ENCODE results near the gene FBXL5.

Gene FBXL5

DNA sequence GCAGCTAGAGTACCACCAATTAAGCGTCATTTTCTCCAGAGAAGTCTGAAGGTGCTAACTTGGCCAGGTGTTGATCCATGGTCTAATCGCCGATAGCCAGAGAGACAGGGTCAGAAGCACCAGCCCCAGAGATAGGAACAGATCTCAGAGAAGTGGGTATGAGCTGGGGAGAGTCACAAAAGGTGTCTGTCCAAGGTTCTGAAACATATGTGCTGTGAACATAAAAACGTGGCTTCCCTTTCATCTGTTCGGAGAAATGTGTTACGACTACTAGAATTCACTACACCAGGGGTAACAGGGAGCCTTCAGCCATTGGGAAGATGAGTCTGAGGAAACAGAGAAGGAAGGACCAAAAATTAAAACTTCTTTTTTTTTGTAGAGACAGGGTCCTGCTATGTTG lies 91.3 kb downstream of the FBXL5 start:
- H3K9me2 ChIP-seq (replicated peaks; ENCODE audit: insufficient read depth, low read length) = no peaks in the 10 kb centered on the region; the same call in 1 of the 2 replicates
- H3K27ac ChIP-seq (ENCODE audit: low read depth, low read length) = no peak overlapping the region
- H3K9me3 ChIP-seq (ENCODE audit: insufficient read depth, low read length) = no peaks in the 10 kb centered on the region
- H3K4me3 ChIP-seq (ENCODE audit: insufficient read depth, low read length, poor library complexity, severe bottlenecking) = no peak overlapping the region
- H3K27me3 ChIP-seq (ENCODE audit: low read length) = no peaks in the 10 kb centered on the region
- no peaks in the 10 kb centered on the region for H4K20me1 ChIP-seq (ENCODE audit: low read depth, low read length)
- no peak overlapping the region for H3K4me2 ChIP-seq (ENCODE audit: low read depth, low read length, poor library complexity, severe bottlenecking)
- H3K36me3 ChIP-seq (ENCODE audit: low read length) = no peaks in the 10 kb centered on the region
- no peak overlapping the region for H3K9ac ChIP-seq (ENCODE audit: low read length)
- no peaks in the 10 kb centered on the region for H3K79me2 ChIP-seq (ENCODE audit: insufficient read depth, low read length)
- TF ChIP-seq, protein P1, sequence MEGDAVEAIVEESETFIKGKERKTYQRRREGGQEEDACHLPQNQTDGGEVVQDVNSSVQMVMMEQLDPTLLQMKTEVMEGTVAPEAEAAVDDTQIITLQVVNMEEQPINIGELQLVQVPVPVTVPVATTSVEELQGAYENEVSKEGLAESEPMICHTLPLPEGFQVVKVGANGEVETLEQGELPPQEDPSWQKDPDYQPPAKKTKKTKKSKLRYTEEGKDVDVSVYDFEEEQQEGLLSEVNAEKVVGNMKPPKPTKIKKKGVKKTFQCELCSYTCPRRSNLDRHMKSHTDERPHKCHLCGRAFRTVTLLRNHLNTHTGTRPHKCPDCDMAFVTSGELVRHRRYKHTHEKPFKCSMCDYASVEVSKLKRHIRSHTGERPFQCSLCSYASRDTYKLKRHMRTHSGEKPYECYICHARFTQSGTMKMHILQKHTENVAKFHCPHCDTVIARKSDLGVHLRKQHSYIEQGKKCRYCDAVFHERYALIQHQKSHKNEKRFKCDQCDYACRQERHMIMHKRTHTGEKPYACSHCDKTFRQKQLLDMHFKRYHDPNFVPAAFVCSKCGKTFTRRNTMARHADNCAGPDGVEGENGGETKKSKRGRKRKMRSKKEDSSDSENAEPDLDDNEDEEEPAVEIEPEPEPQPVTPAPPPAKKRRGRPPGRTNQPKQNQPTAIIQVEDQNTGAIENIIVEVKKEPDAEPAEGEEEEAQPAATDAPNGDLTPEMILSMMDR (IDR thresholded peaks at IDR 0.05; ENCODE audit: insufficient read depth, low read length, poor library complexity, severe bottlenecking) = no peak
- TF ChIP-seq EZH2phosphoT487 (conservative IDR thresholded peaks at IDR 0.05; ENCODE audit: low read length) = no peak
- H2AFZ ChIP-seq (ENCODE audit: low read depth, low read length, severe bottlenecking) = no peak overlapping the region
- H3F3A ChIP-seq (ENCODE audit: insufficient read depth) = no peaks in the 10 kb centered on the region

DNA sequence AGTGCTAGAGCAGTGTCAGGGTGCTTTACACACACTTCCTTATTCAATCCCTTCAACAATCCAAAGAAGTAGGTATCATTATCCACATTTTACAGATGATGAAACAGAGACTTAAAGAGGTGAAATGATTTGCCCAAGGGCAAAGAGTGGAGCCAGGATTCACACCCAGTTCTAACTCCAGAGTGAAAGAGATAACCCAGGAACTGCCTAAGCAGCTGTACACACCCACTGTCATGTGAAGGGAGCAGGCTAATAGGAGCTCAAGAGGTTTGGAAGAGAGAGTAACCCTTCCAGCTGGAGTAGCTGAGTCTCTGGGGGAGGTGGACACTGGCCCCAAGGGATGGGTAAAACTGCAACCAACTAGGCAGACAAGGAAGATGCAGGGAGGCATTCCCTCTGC lies 92.5 kb downstream of the FBXL5 start:
- H3K4me3 ChIP-seq (ENCODE audit: insufficient read depth, low read length, poor library complexity, severe bottlenecking) = no peak overlapping the region
- H3K36me3 ChIP-seq (ENCODE audit: low read length) = no peaks in the 10 kb centered on the region
- TF ChIP-seq EZH2phosphoT487 (conservative IDR thresholded peaks at IDR 0.05; ENCODE audit: low read length) = no peak
- TF ChIP-seq, protein P1 (IDR thresholded peaks at IDR 0.05; ENCODE audit: insufficient read depth, low read length, poor library complexity, severe bottlenecking) = no peak
- H3F3A ChIP-seq (ENCODE audit: insufficient read depth) = no peaks in the 10 kb centered on the region
- H3K4me2 ChIP-seq (ENCODE audit: low read depth, low read length, poor library complexity, severe bottlenecking) = no peak overlapping the region
- H2AFZ ChIP-seq (ENCODE audit: low read depth, low read length, severe bottlenecking) = no peak overlapping the region
- H4K20me1 ChIP-seq (ENCODE audit: low read depth, low read length) = no peaks in the 10 kb centered on the region
- H3K27ac ChIP-seq (ENCODE audit: low read depth, low read length) = no peak overlapping the region
- no peaks in the 10 kb centered on the region for H3K79me2 ChIP-seq (ENCODE audit: insufficient read depth, low read length)
- no peak overlapping the region for H3K9ac ChIP-seq (ENCODE audit: low read length)
- H3K9me2 ChIP-seq (replicated peaks; ENCODE audit: insufficient read depth, low read length) = no peaks in the 10 kb centered on the region
- H3K27me3 ChIP-seq (ENCODE audit: low read length) = no peaks in the 10 kb centered on the region
- H3K9me3 ChIP-seq (ENCODE audit: insufficient read depth, low read length) = no peaks in the 10 kb centered on the region

DNA sequence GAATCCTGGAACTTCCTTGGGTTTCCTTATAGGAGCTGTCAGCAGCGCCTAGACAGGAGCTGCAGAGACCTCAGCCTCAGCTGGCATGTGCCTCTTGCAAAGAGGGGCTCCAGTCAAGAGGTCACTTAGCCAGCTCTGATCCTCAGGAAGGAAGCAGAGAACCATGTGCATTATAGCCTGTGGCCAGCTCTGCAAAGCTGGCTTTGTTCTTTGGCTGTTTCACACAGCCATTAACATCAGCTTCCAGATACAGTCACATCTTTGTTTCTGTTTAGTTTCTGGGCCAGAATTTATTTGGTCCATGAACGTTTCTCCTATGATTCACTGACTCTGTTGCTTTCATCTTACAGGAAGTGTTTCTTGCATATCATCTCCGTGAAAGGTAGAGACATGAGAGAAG lies 93.0 kb downstream of the FBXL5 start:
- no peaks in the 10 kb centered on the region for H4K20me1 ChIP-seq (ENCODE audit: low read depth, low read length)
- H3K9me2 ChIP-seq (replicated peaks; ENCODE audit: insufficient read depth, low read length) = no peaks in the 10 kb centered on the region
- no peaks in the 10 kb centered on the region for H3F3A ChIP-seq (ENCODE audit: insufficient read depth)
- H3K4me3 ChIP-seq (ENCODE audit: insufficient read depth, low read length, poor library complexity, severe bottlenecking) = no peak overlapping the region
- H3K9ac ChIP-seq (ENCODE audit: low read length) = no peak overlapping the region
- H3K9me3 ChIP-seq (ENCODE audit: insufficient read depth, low read length) = no peaks in the 10 kb centered on the region
- no peak for TF ChIP-seq EZH2phosphoT487 (conservative IDR thresholded peaks at IDR 0.05; ENCODE audit: low read length)
- TF ChIP-seq, protein P1 (IDR thresholded peaks at IDR 0.05; ENCODE audit: insufficient read depth, low read length, poor library complexity, severe bottlenecking) = no peak
- H3K27me3 ChIP-seq (ENCODE audit: low read length) = no peaks in the 10 kb centered on the region
- no peak overlapping the region for H3K4me2 ChIP-seq (ENCODE audit: low read depth, low read length, poor library complexity, severe bottlenecking)
- H3K27ac ChIP-seq (ENCODE audit: low read depth, low read length) = no peak overlapping the region
- no peaks in the 10 kb centered on the region for H3K36me3 ChIP-seq (ENCODE audit: low read length)
- H2AFZ ChIP-seq (ENCODE audit: low read depth, low read length, severe bottlenecking) = no peak overlapping the region
- no peaks in the 10 kb centered on the region for H3K79me2 ChIP-seq (ENCODE audit: insufficient read depth, low read length)
